Body of pancreas (tissue), 4 donors: Measurements from ENCODE around the gene MAP2K4. TPM values are rescaled to one million over a fixed set of nuclear protein-coding genes. Genes with fewer than 3 reads are reported as not detected.
"Not testable (repeated sequence)": the region's sequence is repeated elsewhere in the genome, so short reads cannot be mapped to it uniquely, and the experiment has no call there.

Experiments
- ATAC-seq: fragments of 150-250 bp; one replicate; pipeline ENCODE4 v1.9.1; 2016
- DNase-seq, 4 donors: peaks; one replicate each; pipeline ENCODE4 v3.0.0-alpha.2; 2019
- H3K27ac ChIP-seq, 4 donors: fragments of 200-600 bp; sonication (generic); 1 replicate in 3 of 4; 2 replicates in 1 of 4; pipeline versions ENCODE4 v1.5.1 to v1.6.1; 2016 to 2019; ENCODE audit warnings: mild to moderate bottlenecking in 1 of 4, mixed read lengths in 1 of 4, moderate library complexity in 1 of 4
- H3K27me3 ChIP-seq, 2 donors: fragments of 200-600 bp; sonication (generic); one replicate each; pipeline ENCODE4 v1.6.0; 2016; ENCODE audit warnings: mild to moderate bottlenecking in 1 of 2
- H3K36me3 ChIP-seq, 2 donors: fragments of 200-600 bp; sonication (generic); replicated peaks in 1 of 2; 2 replicates each; pipeline ENCODE4 v1.5.1; 2016; ENCODE audit warnings: low read depth in 2 of 2; ENCODE audit not compliant: insufficient read depth in 1 of 2
- H3K4me1 ChIP-seq: fragments of 200-600 bp; sonication (generic); one replicate; pipeline ENCODE4 v1.6.0; 2016
- H3K4me3 ChIP-seq, 2 donors: fragments of 200-600 bp; sonication (generic); 1 replicate in 1 of 2; 2 replicates in 1 of 2; pipeline ENCODE4 v1.5.1; 2016 to 2019
- H3K9me3 ChIP-seq, 3 donors: fragments of 200-600 bp; sonication (generic); 1 replicate in 2 of 3; 2 replicates in 1 of 3; pipeline ENCODE4 v1.5.1; 2016
- CTCF ChIP-seq, 7 experiments: fragments of 450-650 bp in 4 of 7; fragments of 200-600 bp in 3 of 7; sonication (generic) in 3 of 7; IDR thresholded peaks; one replicate each; pipeline ENCODE4 v1.5.1; 2016 to 2019; ENCODE audit warnings: antibody characterized with exemption in 7 of 7
- POLR2A ChIP-seq, 3 donors: fragments of 450-650 bp; IDR thresholded peaks; one replicate each; pipeline ENCODE4 v1.6.1; 2016; ENCODE audit warnings: antibody characterized with exemption in 3 of 3, mild to moderate bottlenecking in 2 of 3
- WGBS, 2 donors: methylation state at CpG; one replicate each; pipeline ENCODE4 v1.1.5; 2017; 5-methylcytosine and 5-hydroxymethylcytosine counted together
- intact Hi-C: fragments of 100-400 bp; cut with DNase I; formaldehyde crosslinking; loops from one replicate; pipeline ENCODE4 v1.15.1; 2023
- total RNA-seq, 2 donors: library from RNA; depleted of rRNA; stranded (reverse); fragments of >200 nt; gene quantifications; one replicate each; pipeline ENCODE4 v1.1.0, GENCODE V29; 2016

The MAP2K4 gene
- total RNA-seq, 2 donors from 2014 or later: 12.5 to 15.2 TPM

DNA sequence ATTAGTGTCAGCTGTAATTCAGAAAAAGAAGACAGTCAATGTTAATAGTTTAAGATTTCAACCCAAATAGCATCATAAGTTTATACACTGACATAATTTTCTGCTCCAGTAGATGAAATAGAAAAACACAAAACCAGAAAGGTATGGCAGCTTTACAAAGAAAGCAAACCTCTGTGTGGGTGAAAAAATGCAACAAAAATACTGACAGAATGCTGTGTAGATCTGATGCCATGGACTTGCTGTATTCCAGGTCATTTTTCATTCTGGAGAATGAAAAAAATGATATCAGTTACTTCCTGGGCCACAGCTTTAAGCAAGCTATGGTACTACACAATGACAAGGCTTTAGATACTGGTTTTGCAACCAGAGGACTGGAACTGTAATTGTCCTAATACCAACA, 116.0 kb downstream of the MAP2K4 start:
- Histone ChIP-seq H3K27me3 (no peaks in the 10 kb centered on the region), H3K4me3 (no peak overlapping the region), H3K36me3 (peaks cover 0 to 5% of the 10 kb centered on the region in 2 donors), H3K27ac (no peak overlapping the region), H3K4me1 (no peaks in the 10 kb centered on the region), H3K9me3 (no peaks in the 10 kb centered on the region)
- ATAC-seq (no peak), DNase-seq (no peak)
- intact Hi-C loops: no loop called here
- TF ChIP-seq CTCF (IDR thresholded peaks at IDR 0.05) (no peak), POLR2A (IDR thresholded peaks at IDR 0.05) (no peak)

DNA sequence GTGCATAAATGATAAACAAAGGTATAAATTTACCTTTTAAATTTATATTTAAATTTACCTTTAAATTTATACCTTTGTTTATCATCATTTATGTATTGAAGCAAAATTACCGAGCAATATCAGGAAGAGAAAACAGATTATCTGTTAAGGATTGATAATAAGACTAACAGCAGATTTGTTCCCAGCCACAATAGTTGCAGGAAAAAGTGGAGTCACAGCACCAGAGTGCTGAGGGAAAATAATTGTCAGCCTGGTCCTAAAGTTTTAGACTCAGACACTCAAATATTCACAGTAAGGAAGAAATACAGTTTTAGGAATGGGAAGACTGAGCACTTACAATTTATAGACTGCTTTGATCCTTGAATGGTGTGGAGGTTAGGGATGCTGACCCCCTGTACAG, 117.2 kb downstream of the MAP2K4 start:
- intact Hi-C loops: no loop called here
- Histone ChIP-seq H3K27me3 (no peaks in the 10 kb centered on the region), H3K4me3 (no peak overlapping the region), H3K9me3 (no peaks in the 10 kb centered on the region), H3K27ac (no peak overlapping the region), H3K4me1 (no peaks in the 10 kb centered on the region), H3K36me3 (peaks cover 8% of the 10 kb centered on the region in 2 donors)
- TF ChIP-seq POLR2A (IDR thresholded peaks at IDR 0.05): no peak
- TF ChIP-seq CTCF (IDR thresholded peaks at IDR 0.05): no peak
- ATAC-seq (no peak), DNase-seq (no peak)
- WGBS, 2 donors: 83 to 92% methylated on average over 1 of the region's 1 CpG

DNA sequence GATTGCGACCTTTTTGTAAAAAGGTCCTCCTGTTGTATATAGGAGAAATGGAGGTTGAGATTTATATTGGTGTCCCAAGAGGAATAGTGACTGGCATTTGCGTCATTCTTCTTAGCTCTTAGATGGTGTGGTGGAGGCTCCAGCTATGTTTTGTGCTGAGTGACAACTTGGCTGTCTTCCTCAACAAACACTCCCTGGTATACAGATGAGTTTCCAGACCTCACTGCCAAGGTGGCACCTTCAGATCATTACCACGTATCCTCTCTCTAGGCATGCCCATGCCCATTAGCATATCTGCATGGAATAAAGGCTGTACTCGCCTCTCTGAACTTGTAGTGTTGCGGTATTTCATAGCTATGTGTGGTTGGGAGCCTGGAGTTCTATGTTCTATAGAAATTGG, 120.0 kb downstream of the MAP2K4 start:
- Histone ChIP-seq H3K9me3 (no peaks in the 10 kb centered on the region), H3K36me3 (peaks cover 8% of the 10 kb centered on the region in 2 donors), H3K4me3 (no peak overlapping the region), H3K27ac (no peak overlapping the region), H3K27me3 (no peaks in the 10 kb centered on the region), H3K4me1 (no peaks in the 10 kb centered on the region)
- WGBS, 2 donors: 93% methylated on average over 5 of the region's 5 CpGs
- TF ChIP-seq CTCF (IDR thresholded peaks at IDR 0.05): no peak
- TF ChIP-seq POLR2A (IDR thresholded peaks at IDR 0.05): no peak
- intact Hi-C loops: no loop called here
- DNase-seq (no peak), ATAC-seq (no peak)

GRCh38 chr17:12162187-12162586, 141.5 kb downstream of the MAP2K4 start:
- H3K9me3 ChIP-seq, H3K4me1 ChIP-seq, H3K4me3 ChIP-seq, DNase-seq, intact Hi-C loops, H3K27ac ChIP-seq, H3K27me3 ChIP-seq, ATAC-seq, H3K36me3 ChIP-seq: not testable (repeated sequence)
- WGBS, 2 donors: 55 to 67% methylated on average over 8 of the region's 8 CpGs

- TF ChIP-seq POLR2A (IDR thresholded peaks at IDR 0.05) (no peak), CTCF (IDR thresholded peaks at IDR 0.05) (no peak)
- ATAC-seq: no peak
- intact Hi-C loops: no loop called here
- DNase-seq: no peak
- peaks cover 0 to 4% (median 0%) of the 10 kb centered on the region in 3 donors for H3K9me3 ChIP-seq
- H3K4me1 ChIP-seq: no peaks in the 10 kb centered on the region
- H3K27me3 ChIP-seq: no peaks in the 10 kb centered on the region
- no peaks in the 10 kb centered on the region for H3K36me3 ChIP-seq
- no peak overlapping the region for H3K27ac ChIP-seq
- no peak overlapping the region for H3K4me3 ChIP-seq
- WGBS, 2 donors: 79 to 80% methylated on average over 4 of the region's 4 CpGs
These were observed 143.4 kb downstream of the MAP2K4 start for GRCh38 chr17:12164085-12164484.
